ENCODE data around the gene LARP4.

Gene LARP4

DNA sequence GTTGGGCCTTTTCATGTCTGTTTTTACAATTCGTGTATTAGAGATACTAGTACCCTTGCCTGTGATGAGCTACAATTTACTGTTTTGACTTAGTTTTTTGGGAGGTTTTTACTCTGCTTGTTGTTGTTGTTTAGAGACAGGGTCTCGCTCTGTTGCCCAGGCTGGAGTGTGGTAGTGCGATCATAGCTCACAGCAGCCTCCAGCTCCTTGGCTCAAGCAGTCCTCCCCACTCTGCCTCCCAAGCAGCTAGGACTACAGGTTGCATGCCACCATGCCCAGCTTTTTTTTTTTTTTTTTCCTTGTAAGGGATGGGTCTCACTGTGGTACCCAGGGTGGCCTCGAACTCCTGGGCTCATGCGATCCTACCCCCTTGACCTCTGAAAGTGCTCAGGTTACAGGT lies 52.1 kb downstream of the LARP4 start:
- TF ChIP-seq, protein P1, sequence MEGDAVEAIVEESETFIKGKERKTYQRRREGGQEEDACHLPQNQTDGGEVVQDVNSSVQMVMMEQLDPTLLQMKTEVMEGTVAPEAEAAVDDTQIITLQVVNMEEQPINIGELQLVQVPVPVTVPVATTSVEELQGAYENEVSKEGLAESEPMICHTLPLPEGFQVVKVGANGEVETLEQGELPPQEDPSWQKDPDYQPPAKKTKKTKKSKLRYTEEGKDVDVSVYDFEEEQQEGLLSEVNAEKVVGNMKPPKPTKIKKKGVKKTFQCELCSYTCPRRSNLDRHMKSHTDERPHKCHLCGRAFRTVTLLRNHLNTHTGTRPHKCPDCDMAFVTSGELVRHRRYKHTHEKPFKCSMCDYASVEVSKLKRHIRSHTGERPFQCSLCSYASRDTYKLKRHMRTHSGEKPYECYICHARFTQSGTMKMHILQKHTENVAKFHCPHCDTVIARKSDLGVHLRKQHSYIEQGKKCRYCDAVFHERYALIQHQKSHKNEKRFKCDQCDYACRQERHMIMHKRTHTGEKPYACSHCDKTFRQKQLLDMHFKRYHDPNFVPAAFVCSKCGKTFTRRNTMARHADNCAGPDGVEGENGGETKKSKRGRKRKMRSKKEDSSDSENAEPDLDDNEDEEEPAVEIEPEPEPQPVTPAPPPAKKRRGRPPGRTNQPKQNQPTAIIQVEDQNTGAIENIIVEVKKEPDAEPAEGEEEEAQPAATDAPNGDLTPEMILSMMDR (IDR thresholded peaks at IDR 0.05; ENCODE audit: control insufficient read depth, extremely low read depth, insufficient read depth) = no peak
- no peak for DNase-seq (ENCODE audit: low read depth)
- no peak overlapping the region for H3K4me3 ChIP-seq (ENCODE audit: low read depth, low read length)

DNA sequence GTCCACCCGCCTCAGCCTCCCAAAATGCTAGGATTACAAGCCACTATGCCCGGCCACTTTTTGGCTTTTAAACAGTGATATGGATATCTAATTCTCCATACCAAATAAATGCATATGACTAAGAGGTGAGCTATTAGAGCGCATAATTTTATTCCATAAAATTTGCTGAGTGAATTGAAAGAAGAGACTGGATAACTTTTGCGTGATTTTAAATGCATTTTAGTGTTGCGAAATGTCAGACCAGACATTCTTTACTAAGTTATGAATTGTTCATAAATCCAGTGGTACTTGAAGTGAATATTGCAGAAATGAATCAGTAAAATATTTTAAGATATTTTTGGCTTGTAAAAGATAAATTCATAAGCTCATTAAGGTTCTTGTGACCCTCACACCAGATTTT lies 53.2 kb downstream of the LARP4 start:
- DNase-seq (ENCODE audit: low read depth) = no peak
- TF ChIP-seq, protein P1 (IDR thresholded peaks at IDR 0.05; ENCODE audit: control insufficient read depth, extremely low read depth, insufficient read depth) = no peak
- H3K4me3 ChIP-seq (ENCODE audit: low read depth, low read length) = no peak overlapping the region

DNA sequence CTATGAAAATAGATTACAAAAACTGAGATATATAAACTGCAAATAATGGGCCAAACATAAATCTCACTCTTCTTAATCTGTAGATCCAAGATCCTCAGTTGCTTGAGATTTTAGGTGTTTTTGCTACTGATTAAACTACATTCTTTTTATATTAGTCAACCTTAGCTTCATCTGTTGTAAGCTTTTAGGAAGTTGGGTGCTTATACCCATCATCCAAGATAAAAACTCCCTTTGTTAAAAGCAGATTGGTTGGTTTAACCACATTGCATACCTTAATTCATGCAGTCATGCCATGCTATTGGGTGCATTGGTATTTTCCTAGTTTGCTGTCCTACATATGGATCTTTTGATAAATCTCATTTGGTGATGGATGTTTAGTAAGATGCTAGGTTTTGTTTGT lies 57.9 kb downstream of the LARP4 start:
- DNase-seq (ENCODE audit: low read depth) = no peak

DNA sequence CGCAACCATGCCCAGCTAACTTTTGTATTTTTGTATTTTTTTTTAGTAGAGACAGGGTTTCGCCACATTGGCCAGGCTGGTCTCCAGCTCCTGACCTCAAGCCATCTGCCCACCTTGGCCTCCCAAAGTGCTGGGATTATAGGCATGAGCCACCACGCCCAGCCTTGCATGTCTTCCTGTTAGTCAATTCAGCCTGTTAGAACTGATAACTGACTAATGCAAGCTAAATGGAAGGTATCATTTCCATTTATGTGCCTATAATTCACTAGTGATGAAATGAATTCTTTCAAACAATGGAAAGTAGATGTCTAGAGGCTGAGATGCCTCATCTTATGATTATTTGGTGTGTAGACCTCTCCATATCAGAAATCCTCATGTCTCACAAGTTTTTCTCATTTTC lies 66.8 kb downstream of the LARP4 start:
- TF ChIP-seq, protein P1 (IDR thresholded peaks at IDR 0.05; ENCODE audit: control insufficient read depth, extremely low read depth, insufficient read depth) = no peak
- no peak overlapping the region for H3K4me3 ChIP-seq (ENCODE audit: low read depth, low read length)
- DNase-seq (ENCODE audit: low read depth) = no peak

More for the DNA sequence above, 57.9 kb downstream of the LARP4 start:
- TF ChIP-seq, protein P1 (IDR thresholded peaks at IDR 0.05; ENCODE audit: control insufficient read depth, extremely low read depth, insufficient read depth) = no peak
- H3K4me3 ChIP-seq (ENCODE audit: low read depth, low read length) = no peak overlapping the region

DNA sequence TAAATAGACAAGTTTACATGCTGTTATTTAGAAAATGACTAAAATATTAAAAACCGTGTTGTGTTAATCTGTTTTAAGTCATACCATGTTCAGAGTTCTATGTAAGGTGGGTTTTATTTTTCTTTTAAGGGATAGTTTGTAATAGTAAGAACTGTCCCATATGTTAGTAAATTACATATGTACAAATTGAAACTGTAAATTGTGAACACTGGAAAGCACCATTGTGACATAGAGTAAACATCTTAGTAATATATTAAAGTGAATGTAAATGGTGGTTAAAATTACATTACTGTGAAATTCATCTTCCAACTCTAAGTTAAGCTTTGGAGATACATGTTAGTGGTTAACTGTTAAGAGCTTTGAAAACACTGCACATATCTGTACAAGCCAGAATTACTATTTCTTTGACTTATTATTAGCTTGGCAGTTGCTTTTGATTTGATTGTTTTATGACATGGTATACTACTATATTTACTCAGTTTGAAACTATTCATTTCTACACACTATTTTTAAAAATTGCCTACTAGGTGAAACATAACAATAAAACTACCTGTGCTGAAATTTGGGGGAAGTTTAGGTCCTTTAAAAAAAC lies 76.7 kb downstream of the LARP4 start:
- no peak overlapping the region for H3K4me3 ChIP-seq (ENCODE audit: low read depth, low read length)
- TF ChIP-seq, protein P1 (IDR thresholded peaks at IDR 0.05; ENCODE audit: control insufficient read depth, extremely low read depth, insufficient read depth) = no peak
- DNase-seq (ENCODE audit: low read depth) = no peak

DNA sequence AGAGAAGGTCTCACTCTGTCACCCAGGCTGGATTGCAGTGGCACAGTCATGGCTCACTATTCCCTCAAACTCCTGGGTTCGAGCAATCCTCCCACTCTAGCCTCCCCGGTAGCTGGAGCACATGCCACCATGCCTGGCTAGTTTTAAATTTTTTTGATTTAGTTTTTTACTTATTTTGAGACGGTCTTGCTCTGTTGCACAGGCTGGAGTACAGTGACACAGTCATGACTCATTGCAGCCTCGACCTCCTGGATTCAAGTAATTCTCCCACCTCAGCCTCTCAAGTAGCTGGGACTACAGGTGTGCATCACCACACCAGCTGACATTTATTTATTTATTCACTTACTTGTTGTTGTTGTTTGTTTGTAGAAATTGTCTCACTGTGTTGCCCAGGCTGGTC lies 81.9 kb downstream of the LARP4 start:
- TF ChIP-seq, protein P1 (IDR thresholded peaks at IDR 0.05; ENCODE audit: control insufficient read depth, extremely low read depth, insufficient read depth) = no peak
- H3K4me3 ChIP-seq (ENCODE audit: low read depth, low read length) = no peak overlapping the region
- no peak for DNase-seq (ENCODE audit: low read depth)

DNA sequence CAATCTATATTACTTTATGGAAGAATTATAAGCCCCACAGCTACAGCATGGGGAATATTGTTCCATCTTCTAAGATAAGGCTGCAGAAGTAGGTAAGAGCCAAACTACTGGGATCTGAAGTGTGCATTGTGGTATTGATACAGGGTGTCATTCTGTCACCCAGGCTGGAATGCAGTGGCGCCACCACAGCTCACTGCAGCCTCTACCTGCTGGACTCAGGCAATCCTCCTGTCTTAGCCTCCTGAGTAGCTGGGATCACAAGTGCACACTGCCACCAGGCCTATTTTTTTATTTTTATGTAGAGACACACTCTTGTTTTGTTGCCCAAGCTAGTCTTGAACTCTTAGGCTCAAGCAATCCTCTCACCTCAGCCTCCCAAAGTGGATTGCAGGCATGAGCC lies 82.8 kb downstream of the LARP4 start:
- DNase-seq (ENCODE audit: low read depth) = no peak
- no peak overlapping the region for H3K4me3 ChIP-seq (ENCODE audit: low read depth, low read length)
- TF ChIP-seq, protein P1 (IDR thresholded peaks at IDR 0.05; ENCODE audit: control insufficient read depth, extremely low read depth, insufficient read depth) = no peak
